H1 (cell line): ENCODE data around the gene ZNF8. TPM values are rescaled to one million over a fixed set of nuclear protein-coding genes. Genes with fewer than 3 reads are reported as not detected.
A peak's percentile ranks its signal among the peaks of the same experiment; 100 is the strongest.

Experiments used
- CTCF ChIA-PET: fragments of 300-600 bp; sonication (Branson Sonifier 250); formaldehyde crosslinking; loops from one replicate; lab custom pipeline; 2021; ENCODE audit not compliant: partially characterized antibody; lab: Charles Lee
- POLR2A ChIA-PET: fragments of 300-600 bp; sonication (Branson Sonifier 250); formaldehyde crosslinking; loops from one replicate; lab custom pipeline; 2021; ENCODE audit warnings: inconsistent platforms; ENCODE audit not compliant: partially characterized antibody; lab: Charles Lee
- DNase-seq, 2 experiments: peaks; one replicate each; pipeline versions ENCODE4 v3.0.0 to v3.0.0-alpha.2; 2010 to 2022; ENCODE audit warnings: low spot score in 2 of 2, low read depth in 1 of 2, mixed read lengths in 1 of 2
- FAIRE-seq: peaks from 2 replicates; lab custom pipeline; 2011; peaks lifted over from hg19 to GRCh38; lab: Jason Lieb, UNC
- H2AFZ ChIP-seq: 2 replicates; pipeline ENCODE4 v1.8.1; 2012; ENCODE audit warnings: low read length, inconsistent platforms
- H2AK5ac ChIP-seq: 2 replicates; pipeline ENCODE4 v1.6.1; 2013; ENCODE audit warnings: low read depth, low read length
- H2BK120ac ChIP-seq: replicated peaks from 2 replicates; pipeline ENCODE3; 2013; ENCODE audit warnings: low read depth, low read length, inconsistent platforms
- H2BK12ac ChIP-seq: 2 replicates; pipeline ENCODE4 v1.6.1; 2013; ENCODE audit warnings: low read depth, low read length
- H2BK15ac ChIP-seq: 2 replicates; pipeline ENCODE4 v1.6.1; 2013; ENCODE audit warnings: low read length
- H2BK20ac ChIP-seq: 2 replicates; pipeline ENCODE4 v1.6.1; 2013; ENCODE audit warnings: low read length
- H2BK5ac ChIP-seq: 2 replicates; pipeline ENCODE4 v1.6.1; 2013; ENCODE audit warnings: low read depth, low read length
- H3K14ac ChIP-seq: 2 replicates; pipeline ENCODE4 v1.6.1; 2013; ENCODE audit warnings: inconsistent platforms; ENCODE audit not compliant: insufficient read length
- H3K18ac ChIP-seq: 2 replicates; pipeline ENCODE4 v1.6.1; 2013; ENCODE audit warnings: low read length; ENCODE audit errors: extremely low read depth
- H3K23ac ChIP-seq: 2 replicates; pipeline ENCODE4 v1.6.1; 2013; ENCODE audit warnings: inconsistent platforms; ENCODE audit not compliant: insufficient read length
- H3K23me2 ChIP-seq: 2 replicates; pipeline ENCODE4 v1.6.1; 2013; ENCODE audit warnings: low read depth, low read length
- H3K27ac ChIP-seq: 2 replicates; pipeline ENCODE4 v1.6.1; 2011; ENCODE audit warnings: low read depth, low read length, inconsistent platforms
- H3K27me3 ChIP-seq, 4 experiments: replicated peaks in 1 of 4; 1 replicate in 1 of 4; 2 replicates in 3 of 4; pipeline versions ENCODE4 v1.6.1 to v1.8.1; 2011 to 2013; ENCODE audit warnings: low read length in 3 of 4, mild to moderate bottlenecking in 3 of 4, inconsistent platforms in 2 of 4, mixed read lengths in 2 of 4, moderate library complexity in 1 of 4; ENCODE audit not compliant: control insufficient read depth in 3 of 4, insufficient read depth in 3 of 4; ENCODE audit errors: extremely low read depth in 1 of 4
- H3K36me3 ChIP-seq, 4 experiments: 2 replicates each; pipeline versions ENCODE4 v1.6.1 to v1.8.1; 2011 to 2013; ENCODE audit warnings: mild to moderate bottlenecking in 4 of 4, low read length in 3 of 4, moderate library complexity in 2 of 4, control low read depth in 1 of 4, inconsistent platforms in 1 of 4; ENCODE audit not compliant: insufficient read depth in 4 of 4, control insufficient read depth in 2 of 4
- H3K4ac ChIP-seq: replicated peaks from 2 replicates; pipeline ENCODE3; 2013; ENCODE audit warnings: low read length, low read depth, mixed read lengths, inconsistent platforms; ENCODE audit not compliant: insufficient read length
- H3K4me1 ChIP-seq, 4 experiments: replicated peaks in 1 of 4; 1 replicate in 1 of 4; 2 replicates in 3 of 4; pipeline versions ENCODE4 v1.6.1 to v1.8.1; 2011 to 2013; ENCODE audit warnings: low read length in 3 of 4, inconsistent platforms in 2 of 4, mixed read lengths in 1 of 4; ENCODE audit not compliant: insufficient read depth in 4 of 4, control insufficient read depth in 3 of 4
- H3K4me2 ChIP-seq, 2 experiments: 2 replicates each; pipeline versions ENCODE4 v1.6.1 to v1.8.1; 2011 to 2013; ENCODE audit warnings: low read depth in 2 of 2, low read length in 2 of 2, control low read depth in 1 of 2, inconsistent platforms in 1 of 2, mild to moderate bottlenecking in 1 of 2; ENCODE audit not compliant: insufficient read depth in 1 of 2
- H3K4me3 ChIP-seq, 4 experiments: fragments of 200-600, 300-600 bp in 1 of 4; sonication (generic), shearing (Covaris generic), sonication (Bioruptor Twin) in 1 of 4; 2 replicates each; pipeline versions ENCODE4 v1.5.1 to v1.8.1; 2011 to 2016; ENCODE audit warnings: low read length in 4 of 4, low read depth in 3 of 4, control low read depth in 2 of 4, inconsistent platforms in 2 of 4, mild to moderate bottlenecking in 2 of 4, mixed read lengths in 1 of 4, moderate library complexity in 1 of 4; ENCODE audit not compliant: insufficient read depth in 2 of 4; ENCODE audit errors: extremely low read depth in 1 of 4
- H3K56ac ChIP-seq: replicated peaks from 2 replicates; pipeline ENCODE3; 2013; ENCODE audit warnings: low read depth, mild to moderate bottlenecking, mixed read lengths, low read length, inconsistent platforms; ENCODE audit not compliant: insufficient read length
- H3K79me1 ChIP-seq: 2 replicates; pipeline ENCODE4 v1.6.1; 2013; ENCODE audit warnings: low read depth, low read length, control low read depth
- H3K79me2 ChIP-seq, 2 experiments: 2 replicates each; pipeline versions ENCODE4 v1.6.1 to v1.8.1; 2012 to 2013; ENCODE audit warnings: low read length in 2 of 2, mild to moderate bottlenecking in 2 of 2, inconsistent platforms in 1 of 2; ENCODE audit not compliant: insufficient read depth in 2 of 2, control insufficient read depth in 1 of 2
- H3K9ac ChIP-seq, 4 experiments: replicated peaks in 1 of 4; 1 replicate in 1 of 4; 2 replicates in 3 of 4; pipeline versions ENCODE4 v1.6.1 to v1.8.1; 2011 to 2013; ENCODE audit warnings: low read depth in 3 of 4, low read length in 3 of 4, control low read depth in 2 of 4, mild to moderate bottlenecking in 2 of 4, moderate library complexity in 2 of 4, inconsistent platforms in 1 of 4; ENCODE audit errors: extremely low read depth in 1 of 4
- H3K9me3 ChIP-seq, 2 experiments: 2 replicates each; pipeline versions ENCODE4 v1.6.1 to v1.8.1; 2012 to 2013; ENCODE audit warnings: mild to moderate bottlenecking in 2 of 2, moderate library complexity in 2 of 2, control low read depth in 1 of 2, inconsistent platforms in 1 of 2, low read depth in 1 of 2, low read length in 1 of 2, mixed read lengths in 1 of 2; ENCODE audit not compliant: insufficient read depth in 2 of 2
- H4K20me1 ChIP-seq, 2 experiments: replicated peaks in 1 of 2; 2 replicates each; pipeline versions ENCODE3 to v1.8.1; 2011 to 2013; ENCODE audit warnings: inconsistent platforms in 2 of 2, low read length in 2 of 2, mild to moderate bottlenecking in 1 of 2; ENCODE audit not compliant: insufficient read depth in 2 of 2, control insufficient read depth in 1 of 2
- H4K5ac ChIP-seq: 2 replicates; pipeline ENCODE4 v1.6.1; 2013; ENCODE audit warnings: low read length, low read depth, mixed read lengths, inconsistent platforms; ENCODE audit not compliant: insufficient read length
- H4K8ac ChIP-seq: 2 replicates; pipeline ENCODE4 v1.8.0; 2013; ENCODE audit warnings: mild to moderate bottlenecking, moderate library complexity, low read length, inconsistent platforms; ENCODE audit not compliant: insufficient read depth; ENCODE audit errors: extremely low read depth
- H4K91ac ChIP-seq: replicated peaks from 2 replicates; pipeline ENCODE3; 2013; ENCODE audit warnings: low read length, mixed read lengths, inconsistent platforms; ENCODE audit not compliant: insufficient read length
- ASH2L ChIP-seq: fragments of 200-600, 300-600 bp; sonication (generic); IDR thresholded peaks from one replicate; pipeline ENCODE4 v1.7.1; 2017; ENCODE audit warnings: low read length
- CBX8 ChIP-seq: fragments of 300-800, 300-1000 bp; sonication (generic); IDR thresholded peaks from 2 replicates; pipeline ENCODE4 v1.7.1; 2016; ENCODE audit warnings: low read depth, low read length, borderline replicate concordance
- CTBP2 ChIP-seq: IDR thresholded peaks from 2 replicates; pipeline ENCODE4 v1.7.0; 2011; ENCODE audit warnings: borderline replicate concordance, mild to moderate bottlenecking, moderate library complexity, mixed read lengths, low read length; ENCODE audit not compliant: insufficient read depth, insufficient read length
- HDAC6 ChIP-seq: IDR thresholded peaks from one replicate; pipeline ENCODE4 v1.7.1; 2012; ENCODE audit warnings: low read depth, mild to moderate bottlenecking, inconsistent platforms, low read length, moderate library complexity
- JUND ChIP-seq: IDR thresholded peaks from 2 replicates; pipeline ENCODE4 v1.6.1; 2011; ENCODE audit warnings: mild to moderate bottlenecking, improper control_type of control experiment, low read length
- KDM1A ChIP-seq: fragments of 200-600, 300-600 bp; sonication (generic); IDR thresholded peaks from 2 replicates; pipeline ENCODE4 v1.7.1; 2016; ENCODE audit warnings: mild to moderate bottlenecking, low read length, borderline replicate concordance
- POLR2A ChIP-seq, 2 experiments: IDR thresholded peaks; 1 replicate in 1 of 2; 2 replicates in 1 of 2; pipeline ENCODE4 v1.6.1; 2011; ENCODE audit warnings: low read depth in 2 of 2, low read length in 2 of 2, mild to moderate bottlenecking in 2 of 2; ENCODE audit errors: control extremely low read depth in 1 of 2
- RAD21 ChIP-seq, 2 experiments: IDR thresholded peaks in 1 of 2; conservative IDR thresholded peaks in 1 of 2; 2 replicates each; pipeline ENCODE4 v1.6.1; 2011; ENCODE audit warnings: low read depth in 2 of 2, low read length in 2 of 2, improper control_type of control experiment in 1 of 2, inconsistent platforms in 1 of 2, mild to moderate bottlenecking in 1 of 2, moderate library complexity in 1 of 2
- SUZ12 ChIP-seq: fragments of 200-600 bp; sonication (generic); IDR thresholded peaks from 2 replicates; pipeline ENCODE4 v1.6.1; 2012; ENCODE audit warnings: mild to moderate bottlenecking, inconsistent platforms, low read length, moderate library complexity, mixed read lengths
- USF2 ChIP-seq: IDR thresholded peaks from 2 replicates; pipeline ENCODE4 v1.6.1; 2011; ENCODE audit warnings: low read length, improper control_type of control experiment
- WGBS, 2 experiments: shearing (Covaris generic) in 1 of 2; methylation state at CpG; one replicate each; pipeline versions ENCODE4 v1.1.6 to v1.1.7; 2013 to 2015; ENCODE audit warnings: low lambda C conversion rate in 2 of 2, mixed read lengths in 2 of 2, inconsistent platforms in 1 of 2, low coverage in 1 of 2, missing lambda C conversion rate in 1 of 2; ENCODE audit not compliant: insufficient replicate concordance in 2 of 2, insufficient coverage in 1 of 2, insufficient read length in 1 of 2; ENCODE audit errors: extremely low coverage in 1 of 2, missing lambda C conversion rate in 1 of 2; 5-methylcytosine and 5-hydroxymethylcytosine counted together
- polyA plus RNA-seq, 7 experiments: library from polyadenylated mRNA; depleted of rRNA in 3 of 7; stranded (reverse) in 5 of 7; unstranded in 2 of 7; fragments of >200 nt in 5 of 7; fragments of 200-250 nt in 2 of 7; gene quantifications; 1 replicate in 5 of 7; 2 replicates in 1 of 7; 4 replicates in 1 of 7; pipeline versions ENCODE4 v1.2.1 to v1.2.3, GENCODE V29; 2011 to 2013; ENCODE audit warnings: missing spikeins in 2 of 7, mixed read lengths in 2 of 7
- total RNA-seq: library from RNA; stranded (reverse); fragmentation: NEBNext Ultra II Directional; extraction: Animal tissue kit (Norgen Biotek cat#: 25700); gene quantifications from 2 replicates; pipeline ENCODE4 v1.2.1, GENCODE V29; 2021

The ZNF8 gene
- total and polyA plus RNA-seq, 2 of the 8 experiments (the other 6 are each of a cell fraction or from before 2014, with no cell fraction given): 9.2 to 21.5 TPM

DNA sequence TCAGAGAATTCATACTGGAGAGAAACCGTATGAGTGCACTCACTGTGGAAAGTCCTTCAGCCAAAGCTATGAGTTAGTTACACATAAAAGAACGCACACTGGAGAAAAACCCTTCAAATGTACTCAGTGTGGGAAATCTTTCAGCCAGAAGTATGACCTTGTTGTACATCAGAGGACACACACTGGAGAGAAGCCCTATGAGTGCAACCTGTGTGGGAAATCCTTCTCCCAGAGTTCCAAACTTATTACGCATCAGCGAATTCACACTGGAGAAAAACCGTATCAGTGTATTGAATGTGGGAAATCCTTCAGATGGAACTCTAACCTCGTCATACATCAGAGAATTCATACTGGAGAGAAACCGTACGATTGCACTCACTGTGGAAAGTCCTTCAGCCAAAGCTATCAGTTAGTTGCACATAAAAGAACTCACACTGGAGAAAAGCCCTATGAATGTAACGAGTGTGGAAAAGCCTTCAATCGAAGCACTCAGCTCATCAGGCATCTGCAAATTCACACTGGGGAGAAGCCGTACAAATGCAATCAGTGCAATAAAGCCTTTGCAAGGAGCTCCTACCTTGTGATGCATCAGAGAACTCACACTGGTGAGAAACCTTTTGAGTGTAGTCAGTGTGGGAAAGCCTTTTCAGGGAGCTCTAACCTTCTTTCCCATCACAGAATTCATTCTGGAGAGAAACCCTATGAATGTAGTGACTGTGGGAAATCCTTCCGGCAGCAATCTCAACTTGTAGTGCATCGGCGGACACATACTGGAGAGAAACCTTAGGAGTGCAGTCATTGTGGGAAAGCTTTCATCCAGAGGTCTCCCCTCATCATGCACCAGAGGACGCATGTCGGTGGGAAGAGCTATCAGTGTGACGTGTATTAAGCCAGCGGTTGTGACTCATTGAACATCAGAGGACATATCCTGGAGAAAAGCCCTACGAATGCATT lies 16.5 kb upstream of the ZNF8 start:
- Histone ChIP-seq H3K23me2 (no peaks in the 10 kb centered on the region), H3K27ac (no peak overlapping the region), H2AFZ (no peak overlapping the region), H2AK5ac (no peak overlapping the region), H3K4ac (no peak overlapping the region), H2BK20ac (no peak overlapping the region), H3K79me1 (no peaks in the 10 kb centered on the region), H3K79me2 (no peaks in the 10 kb centered on the region), H3K9ac (no peak overlapping the region), H3K27me3 (no peaks in the 10 kb centered on the region), H3K4me2 (no peak overlapping the region), H2BK5ac (no peak overlapping the region), H4K20me1 (no peaks in the 10 kb centered on the region), H3K23ac (no peak overlapping the region), H4K8ac (no peak overlapping the region), H3K9me3 (peaks cover 92 to 99% of the 10 kb centered on the region in 2 experiments), H3K4me1 (no peaks in the 10 kb centered on the region), H4K5ac (no peak overlapping the region), H3K14ac (no peak overlapping the region), H2BK120ac (no peak overlapping the region), H4K91ac (no peak overlapping the region), H3K36me3 (peaks cover 22 to 93% (median 68%) of the 10 kb centered on the region in 4 experiments; a peak in 7 of 8 replicates), H3K18ac (no peak overlapping the region), H2BK12ac (no peak overlapping the region), H3K56ac (no peak overlapping the region), H2BK15ac (no peak overlapping the region), H3K4me3 (peak overlapping the region in 3 of 4 experiments; percentile 10 to 36 (median 19); a peak in 4 of 8 replicates)
- CTCF ChIA-PET: interaction anchor here (0.7 kb wide), 1 partner anchor 79 kb away, joined by 3 read pairs; no protein-coding TSS in a partner anchor
- 91% methylated on average over 19 of the region's 19 CpGs; no CpG with 5 or more reads in 1 of the 2 experiments for WGBS, 2 experiments
- FAIRE-seq (peak; percentile 19), DNase-seq (no peak)
- POLR2A ChIA-PET: interaction anchor here (1.0 to 12.7 kb wide), 14 partner anchors 11 to 75 kb away, joined by 3 to 152 read pairs (median 4); partner anchors contain the start of genes ZNF544, ZNF8 and ZSCAN22
- TF ChIP-seq JUND (no peak), CBX8 (no peak), HDAC6 (no peak), KDM1A (no peak), RAD21 (IDR thresholded peaks at IDR 0.05 in 1 of 2, conservative IDR thresholded peaks at IDR 0.05 in 1 of 2; ENCODE audit: low read depth in 2 of 2, low read length in 2 of 2) (no peak), POLR2A (IDR thresholded peaks at IDR 0.05; ENCODE audit: control extremely low read depth in 1 of 2, low read depth in 2 of 2, low read length in 2 of 2) (peak in 1 of 2 experiments; percentile 45; a peak in 1 of 3 replicates), SUZ12 (no peak), USF2 (no peak), CTBP2 (no peak), ASH2L (no peak)
